Lower leg skin (tissue), 4 donors: Measurements from ENCODE around the gene RAB12. TPM values are rescaled to one million over a fixed set of nuclear protein-coding genes. Genes with fewer than 3 reads are reported as not detected.

ENCODE experiments used
- DNase-seq, 2 donors: peaks; one replicate each; pipeline ENCODE4 v3.0.0-alpha.2; 2019; ENCODE audit warnings: low spot score in 2 of 2
- H3K4me3 ChIP-seq: fragments of 200-600 bp; sonication (generic); 2 replicates; pipeline ENCODE4 v1.5.1; 2017; ENCODE audit warnings: mild to moderate bottlenecking, low read depth; ENCODE audit not compliant: poor library complexity, severe bottlenecking
- CTCF ChIP-seq, 3 donors: fragments of 450-650 bp; IDR thresholded peaks; one replicate each; pipeline ENCODE4 v1.5.1; 2016; ENCODE audit warnings: antibody characterized with exemption in 3 of 3, mild to moderate bottlenecking in 3 of 3, moderate library complexity in 2 of 3
- POLR2A ChIP-seq, 2 donors: fragments of 450-650 bp; IDR thresholded peaks; one replicate each; pipeline ENCODE4 v1.6.1; 2016 to 2017; ENCODE audit warnings: antibody characterized with exemption in 2 of 2, mild to moderate bottlenecking in 1 of 2, moderate library complexity in 1 of 2
- WGBS, 2 donors: methylation state at CpG; one replicate each; pipeline ENCODE4 v1.1.5; 2018; 5-methylcytosine and 5-hydroxymethylcytosine counted together
- intact Hi-C: fragments of 100-400 bp; cut with DNase I; formaldehyde crosslinking; loops from one replicate; pipeline ENCODE4 v1.15.0; 2023; ENCODE audit warnings: low total_unique reads
- total RNA-seq, 4 donors: library from RNA; depleted of rRNA; stranded (reverse); fragments of >200 nt; gene quantifications; one replicate each; pipeline ENCODE4 v1.1.0, GENCODE V29; 2016

Gene RAB12
- total RNA-seq, 4 donors from 2014 or later = 33.6 to 46.8 (median 44.4) TPM

- 95% methylated on average over 2 of the region's 2 CpGs for WGBS, 2 donors
- no peak overlapping the region for H3K4me3 ChIP-seq
- TF ChIP-seq POLR2A (IDR thresholded peaks at IDR 0.05) (no peak), CTCF (IDR thresholded peaks at IDR 0.05) (no peak)
- DNase-seq = no peak
- intact Hi-C loops = no loop called here
Observed at GRCh38 chr18:8630546-8630945, 21.3 kb downstream of the RAB12 start.

GRCh38 chr18:8631265-8631664 is 22.0 kb downstream of the RAB12 start:
- intact Hi-C loops = no loop called here
- DNase-seq = no peak
- TF ChIP-seq CTCF (IDR thresholded peaks at IDR 0.05) (no peak), POLR2A (IDR thresholded peaks at IDR 0.05) (no peak)
- WGBS, 2 donors = 96 to 97% methylated on average over 4 to 5 of the region's 5 CpGs
- H3K4me3 ChIP-seq = no peak overlapping the region

- 94 to 98% methylated on average over 4 of the region's 4 CpGs for WGBS, 2 donors
- no peak for DNase-seq
- intact Hi-C loops = no loop called here
- H3K4me3 ChIP-seq = no peak overlapping the region
- no peak for TF ChIP-seq CTCF (IDR thresholded peaks at IDR 0.05)
Observed at GRCh38 chr18:8632386-8632785, 23.1 kb downstream of the RAB12 start.

- WGBS, 2 donors = 91 to 97% methylated on average over 6 of the region's 6 CpGs
- intact Hi-C loops = no loop called here
- DNase-seq = no peak
- no peak for TF ChIP-seq POLR2A (IDR thresholded peaks at IDR 0.05)
- no peak for TF ChIP-seq CTCF (IDR thresholded peaks at IDR 0.05)
- no peak overlapping the region for H3K4me3 ChIP-seq
Observed at GRCh38 chr18:8634508-8634907, 25.3 kb downstream of the RAB12 start.

GRCh38 chr18:8635087-8635486 is 25.9 kb downstream of the RAB12 start:
- TF ChIP-seq CTCF (IDR thresholded peaks at IDR 0.05) (no peak), POLR2A (IDR thresholded peaks at IDR 0.05) (no peak)
- WGBS, 2 donors = 95 to 98% methylated on average over 3 of the region's 3 CpGs
- no peak for DNase-seq
- intact Hi-C loops = no loop called here
- no peak overlapping the region for H3K4me3 ChIP-seq

GRCh38 chr18:8639762-8640161 is 30.5 kb downstream of the RAB12 start:
- DNase-seq = no peak
- WGBS, 2 donors = 93 to 95% methylated on average over 11 of the region's 11 CpGs
- H3K4me3 ChIP-seq = no peak overlapping the region
- intact Hi-C loops = no loop called here
- TF ChIP-seq CTCF (IDR thresholded peaks at IDR 0.05) = no peak
- no peak for TF ChIP-seq POLR2A (IDR thresholded peaks at IDR 0.05)
